ENCODE results near the gene ZSCAN4.

GRCh38 chr19:57675881-57676280 is 7.1 kb downstream of the ZSCAN4 start:
- TF ChIP-seq EZH2phosphoT487 (IDR thresholded peaks at IDR 0.05; ENCODE audit: low read depth, severe bottlenecking, unreplicated experiment) (no peak), CTCF (IDR thresholded peaks at IDR 0.05; ENCODE audit: poor library complexity) (no peak)
